ENCODE results near the gene PRPF18. TPM values are rescaled to one million over a fixed set of nuclear protein-coding genes. Genes with fewer than 3 reads are reported as not detected.

Gene PRPF18
- total and polyA plus RNA-seq, 2 of the 4 experiments (the other 2 are of a cell fraction) = 10.0 to 16.9 TPM

- H3K14ac ChIP-seq (replicated peaks; ENCODE audit: low read depth, low read length) = no peak overlapping the region
- H4K8ac ChIP-seq (ENCODE audit: low read depth in 2 of 2, low read length in 2 of 2) = no peak overlapping the region
- no peak overlapping the region for H2BK5ac ChIP-seq (ENCODE audit: low read depth, low read length, poor library complexity, severe bottlenecking)
- no peak overlapping the region for H2BK20ac ChIP-seq (ENCODE audit: low read depth, low read length)
- no peak overlapping the region for H3K4me3 ChIP-seq (ENCODE audit: insufficient read depth, low read depth, low read length)
- ATAC-seq (ENCODE audit: low read depth) (no peak), DNase-seq (no peak)
- POLR2A ChIA-PET (ENCODE audit: unreplicated experiment) = no interaction called here
- peaks cover 8% of the 10 kb centered on the region; the same call in 1 of the 2 replicates for H3K36me3 ChIP-seq (ENCODE audit: control insufficient read depth, insufficient read depth, low read length)
- H3K27me3 ChIP-seq (ENCODE audit: control insufficient read depth, insufficient read depth, low read length) = no peaks in the 10 kb centered on the region
- peaks cover 23 to 60% of the 10 kb centered on the region in 2 experiments for H3K79me1 ChIP-seq (ENCODE audit: low read depth in 1 of 2, low read length in 2 of 2)
- no peak overlapping the region for H3K4ac ChIP-seq (ENCODE audit: low read depth, low read length)
- peaks cover 4% of the 10 kb centered on the region; the same call in 1 of the 2 replicates for H3K9me1 ChIP-seq (ENCODE audit: insufficient read depth, low read length)
- H3K18ac ChIP-seq (ENCODE audit: low read depth, low read length) = no peak overlapping the region
- H2BK15ac ChIP-seq (ENCODE audit: low read depth, low read length) = no peak overlapping the region
- H2BK120ac ChIP-seq (ENCODE audit: low read depth, low read length) = no peak overlapping the region
- H3K4me2 ChIP-seq (ENCODE audit: low read depth, low read length) = no peak overlapping the region
- H4K5ac ChIP-seq (ENCODE audit: low read depth, low read length) = no peak overlapping the region
- no peak overlapping the region for H3K9ac ChIP-seq (ENCODE audit: low read depth, low read length)
- CTCF ChIA-PET = interaction anchor here (1.0 kb wide), 1 partner anchor 219 kb away, joined by 5 read pairs; no protein-coding TSS in a partner anchor
- no peak overlapping the region for H4K91ac ChIP-seq (ENCODE audit: insufficient read depth, low read depth, low read length)
- no peak overlapping the region for H3K23ac ChIP-seq (ENCODE audit: low read depth, low read length)
- H3K9me3 ChIP-seq (ENCODE audit: control insufficient read depth, insufficient read depth, low read length) = no peaks in the 10 kb centered on the region
- peaks cover 3% of the 10 kb centered on the region; the same call in 1 of the 2 replicates for H3K4me1 ChIP-seq (ENCODE audit: control insufficient read depth, insufficient read depth, low read length)
- H4K20me1 ChIP-seq (ENCODE audit: insufficient read depth, low read length) = peaks cover 4% of the 10 kb centered on the region; the same call in 1 of the 2 replicates
- WGBS, 2 experiments (ENCODE audit: extremely low coverage in 2 of 2, insufficient read length in 1 of 2) = no CpG with 5 or more reads among the region's 4 CpGs
- in situ Hi-C loops (cut with MboI; ENCODE audit: low sequenced_read_pairs) = no loop called here
- no peak overlapping the region for H2AK5ac ChIP-seq (ENCODE audit: low read depth, low read length)
- no TSS peak for BruUV-seq (replicated peaks)
- intact Hi-C loops (cut with micrococcal nuclease) = no loop called here
- no peak overlapping the region for H2AFZ ChIP-seq (replicated peaks; ENCODE audit: low read length, poor library complexity)
- no peak overlapping the region for H2AK9ac ChIP-seq (replicated peaks; ENCODE audit: low read depth, low read length, poor library complexity)
- dilution Hi-C loops (cut with HindIII; ENCODE audit: low sequenced_read_pairs, unreplicated experiment) = no loop called here
- H3K56ac ChIP-seq (ENCODE audit: extremely low read depth, insufficient read depth, low read length) = no peak overlapping the region
- no peak for TF ChIP-seq BHLHE40 (IDR thresholded peaks at IDR 0.05; ENCODE audit: low read depth, low read length)
- no peak for TF ChIP-seq RFX5 (IDR thresholded peaks at IDR 0.05; ENCODE audit: low read depth, low read length)
- TF ChIP-seq ELK1 (IDR thresholded peaks at IDR 0.05; ENCODE audit: borderline replicate concordance, low read depth, low read length) = no peak
- no peak for TF ChIP-seq RAD21 (IDR thresholded peaks at IDR 0.05; ENCODE audit: low read length)
- TF ChIP-seq USF2 (IDR thresholded peaks at IDR 0.05; ENCODE audit: low read depth, low read length) = no peak
- no peak for TF ChIP-seq CEBPB (IDR thresholded peaks at IDR 0.05; ENCODE audit: low read depth, low read length)
- no peak for TF ChIP-seq SMC3 (IDR thresholded peaks at IDR 0.05; ENCODE audit: low read depth, low read length)
- TF ChIP-seq CTCF (conservative IDR thresholded peaks at IDR 0.05; ENCODE audit: low read depth, low read length) = no peak
- TF ChIP-seq MXI1 (IDR thresholded peaks at IDR 0.05; ENCODE audit: borderline replicate concordance, low read depth, low read length) = no peak
- TF ChIP-seq CHD1 (IDR thresholded peaks at IDR 0.05; ENCODE audit: low read depth, low read length) = no peak
- no peak for TF ChIP-seq POLR2A (IDR thresholded peaks at IDR 0.05; ENCODE audit: low read depth, low read length)
- no peak for TF ChIP-seq MAZ (IDR thresholded peaks at IDR 0.05; ENCODE audit: borderline replicate concordance, low read depth, low read length)
- no peak for TF ChIP-seq NFE2L2 (IDR thresholded peaks at IDR 0.05; ENCODE audit: low read depth, low read length)
- TF ChIP-seq FOS (IDR thresholded peaks at IDR 0.05; ENCODE audit: low read depth, low read length) = no peak
- no peak for TF ChIP-seq MAFK (IDR thresholded peaks at IDR 0.05; ENCODE audit: low read depth, low read length)
- TF ChIP-seq RCOR1 (IDR thresholded peaks at IDR 0.05; ENCODE audit: insufficient replicate concordance, low read length) = no peak
- H3K27ac ChIP-seq (ENCODE audit: insufficient read depth, low read length) = no peak overlapping the region
These were observed 4.1 kb downstream of the PRPF18 start for GRCh38 chr10:13590886-13591285.

All from IMR-90 (cell line).